HG02678 (cell line): Measurements from ENCODE around the gene ABL2.

Source experiments
- ATAC-seq: cut with Tn5 transposase; IDR thresholded peaks from one replicate; pipeline ENCODE4 v1.9.1; 2021; ENCODE audit warnings: mild to moderate bottlenecking, moderate library complexity; ENCODE audit not compliant: unreplicated experiment

ABL2 gene

GRCh38 chr1:179061360-179062282 lies 167.9 kb downstream of the ABL2 start:
- ATAC-seq = no peak

- no peak for ATAC-seq
Measured at GRCh38 chr1:179058487-179059483, 170.7 kb downstream of the ABL2 start.

GRCh38 chr1:179055937-179056336 lies 173.5 kb downstream of the ABL2 start:
- ATAC-seq = no peak

GRCh38 chr1:179053486-179053885 lies 176.0 kb downstream of the ABL2 start:
- no peak for ATAC-seq

- no peak for ATAC-seq
Measured at GRCh38 chr1:179052776-179053175, 176.7 kb downstream of the ABL2 start.
